Measurements from ENCODE around the gene CMTM1.

CMTM1 gene

GRCh38 chr16:66536525-66536924 lies 29.7 kb upstream of the CMTM1 start:
- in situ Hi-C loops (cut with HindIII; ENCODE audit: low pct_ligation_motif_present, low pct_unique_long_range_greater_than_20kb, low sequenced_read_pairs) = no loop called here
- no peak for DNase-seq

GRCh38 chr16:66537236-66537635 lies 29.0 kb upstream of the CMTM1 start:
- no peak for DNase-seq
- in situ Hi-C loops (cut with HindIII; ENCODE audit: low pct_ligation_motif_present, low pct_unique_long_range_greater_than_20kb, low sequenced_read_pairs) = no loop called here

DNA sequence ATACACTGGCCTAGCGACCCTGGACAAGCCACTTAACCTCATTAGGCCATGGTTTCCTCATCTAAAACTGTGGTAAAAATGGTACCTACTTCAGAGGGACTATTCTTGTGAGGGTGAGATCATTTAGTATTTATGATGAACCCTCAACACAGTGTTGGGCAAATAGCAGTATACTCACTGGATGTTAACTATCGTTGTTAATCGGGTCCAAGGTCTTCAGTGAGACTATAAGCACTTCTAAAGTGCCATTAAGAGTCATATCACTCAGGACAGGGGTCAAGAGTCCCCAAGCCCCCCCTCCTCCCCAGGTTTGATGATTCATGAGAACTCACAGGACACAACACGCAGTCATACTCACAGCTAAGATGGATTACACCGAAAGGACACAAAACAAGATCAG lies 27.3 kb upstream of the CMTM1 start:
- in situ Hi-C loops (cut with HindIII; ENCODE audit: low pct_ligation_motif_present, low pct_unique_long_range_greater_than_20kb, low sequenced_read_pairs) = no loop called here
- no peak for DNase-seq

- in situ Hi-C loops (cut with HindIII; ENCODE audit: low pct_ligation_motif_present, low pct_unique_long_range_greater_than_20kb, low sequenced_read_pairs) = no loop called here
- DNase-seq = peak; percentile 84
Observed at GRCh38 chr16:66539623-66540469, 26.4 kb upstream of the CMTM1 start.

DNA sequence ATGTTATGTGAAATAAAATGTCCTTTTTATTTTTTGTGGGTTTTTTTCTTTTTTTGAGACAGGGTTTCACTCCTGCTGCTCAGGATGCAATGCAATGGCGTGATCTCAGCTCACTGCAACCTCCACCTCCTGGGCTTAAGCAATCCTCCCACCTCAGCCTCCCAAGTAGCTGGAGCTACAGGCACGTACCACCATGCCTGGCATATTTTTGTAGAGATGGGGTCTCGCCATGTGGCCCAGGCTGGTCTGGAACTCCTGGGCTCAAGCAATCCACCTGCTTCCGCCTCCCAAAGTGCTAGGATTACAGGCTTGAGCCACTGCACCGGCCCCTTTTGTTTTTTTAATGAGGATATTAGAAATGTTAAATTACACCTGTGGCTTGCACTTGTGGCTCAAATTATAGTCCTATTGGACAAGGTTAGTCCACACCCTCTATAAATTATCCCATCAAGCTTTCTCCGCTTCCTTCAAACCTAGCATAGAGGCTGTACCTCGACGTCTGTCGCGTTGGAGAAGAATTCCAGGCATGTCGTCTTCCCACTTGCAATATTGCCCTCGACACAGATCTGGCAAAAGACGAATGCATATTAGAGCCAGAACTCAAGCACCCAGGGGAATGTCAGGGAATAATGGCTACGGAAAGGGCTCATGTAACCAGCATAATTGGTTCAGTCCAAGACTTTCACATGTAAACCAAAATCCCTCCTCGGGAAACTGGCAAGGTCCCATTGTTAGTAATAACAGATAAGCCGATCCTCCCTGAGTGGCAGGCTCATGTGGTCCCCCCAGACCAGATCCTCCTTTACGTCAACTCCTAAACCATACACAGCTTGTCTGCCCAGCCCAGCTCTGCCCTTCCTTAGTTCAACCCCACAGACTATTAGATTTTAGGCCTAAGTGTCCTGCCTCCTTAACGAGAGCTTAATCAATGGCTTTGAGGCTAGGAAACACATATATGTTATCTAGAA lies 24.6 kb upstream of the CMTM1 start:
- no peak for DNase-seq
- in situ Hi-C loops (cut with HindIII; ENCODE audit: low pct_ligation_motif_present, low pct_unique_long_range_greater_than_20kb, low sequenced_read_pairs) = no loop called here

DNA sequence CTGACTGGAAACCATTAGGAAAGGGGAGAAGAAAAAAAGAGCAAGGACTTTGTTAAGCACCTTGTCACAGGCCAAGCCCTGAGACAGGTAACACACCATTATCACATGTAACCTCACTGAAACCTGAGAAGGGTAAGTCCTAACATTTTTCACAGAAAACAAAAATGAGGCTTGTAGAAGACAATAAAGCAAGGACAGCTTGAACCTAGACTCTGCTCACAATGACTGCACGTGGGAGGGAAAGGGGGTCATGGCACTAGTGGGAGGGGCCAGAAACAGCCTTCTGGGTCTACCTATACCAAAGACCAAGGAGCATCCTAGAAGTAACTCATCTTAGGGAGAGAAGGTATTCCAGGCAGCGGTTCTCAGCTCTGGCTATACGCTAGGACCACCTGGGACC lies 23.8 kb upstream of the CMTM1 start:
- in situ Hi-C loops (cut with HindIII; ENCODE audit: low pct_ligation_motif_present, low pct_unique_long_range_greater_than_20kb, low sequenced_read_pairs) = no loop called here
- DNase-seq = no peak

DNA sequence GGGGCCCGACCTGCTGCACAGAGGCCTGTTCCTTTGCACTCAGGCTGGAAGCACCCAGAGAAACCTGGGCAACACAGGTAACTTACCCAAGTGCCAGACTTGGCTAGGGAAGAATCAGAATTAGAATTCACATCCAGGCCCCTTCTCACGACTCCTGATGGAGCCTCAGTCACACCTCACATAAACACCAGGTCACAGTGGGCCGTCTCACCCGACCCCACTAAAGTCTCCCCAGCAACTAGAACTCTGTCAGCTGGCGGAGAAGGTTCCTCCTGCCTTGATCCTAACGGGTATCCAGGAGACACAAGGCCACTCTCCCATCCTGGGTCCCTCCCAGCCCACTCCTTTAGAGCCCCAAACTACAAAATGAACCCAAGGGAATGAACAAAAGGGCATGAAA lies 22.7 kb upstream of the CMTM1 start:
- in situ Hi-C loops (cut with HindIII; ENCODE audit: low pct_ligation_motif_present, low pct_unique_long_range_greater_than_20kb, low sequenced_read_pairs) = no loop called here
- no peak for DNase-seq

DNA sequence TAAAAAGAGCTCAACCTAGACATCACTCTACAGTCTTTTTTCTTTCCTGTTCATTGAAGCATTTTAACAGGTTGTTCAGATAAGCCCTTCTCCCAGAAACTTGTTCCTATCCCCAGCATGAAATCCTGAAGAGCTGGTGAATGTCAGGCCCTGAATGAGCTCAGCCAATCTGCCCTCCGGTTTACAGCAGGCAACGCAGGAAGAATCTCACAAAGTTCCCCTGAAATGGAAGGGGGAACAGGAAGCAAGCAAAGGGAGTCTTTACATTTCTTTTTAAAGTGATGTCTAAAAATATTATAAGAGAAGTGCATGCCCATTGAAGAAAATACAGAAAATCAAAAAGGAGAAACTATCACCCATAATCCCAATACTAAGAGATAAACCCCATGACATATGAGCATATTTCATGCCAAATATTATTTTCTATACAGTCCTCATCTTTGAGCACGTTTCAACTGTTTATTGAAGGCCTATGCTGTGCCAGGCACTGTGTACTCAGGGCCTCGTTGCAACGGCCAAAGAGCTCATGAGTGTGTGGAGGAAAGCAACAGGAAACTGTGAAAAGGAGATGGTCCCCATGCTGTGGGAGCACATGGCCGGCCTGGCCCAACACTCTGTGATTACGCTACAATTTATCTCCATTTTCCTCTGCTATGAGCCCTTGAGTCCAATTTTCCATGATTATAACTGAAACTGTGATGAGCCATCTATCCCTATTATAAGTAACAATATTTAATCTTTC lies 22.1 kb upstream of the CMTM1 start:
- DNase-seq = no peak
- in situ Hi-C loops (cut with HindIII; ENCODE audit: low pct_ligation_motif_present, low pct_unique_long_range_greater_than_20kb, low sequenced_read_pairs) = no loop called here

GRCh38 chr16:66547101-66547989 lies 18.9 kb upstream of the CMTM1 start:
- no peak for DNase-seq

DNA sequence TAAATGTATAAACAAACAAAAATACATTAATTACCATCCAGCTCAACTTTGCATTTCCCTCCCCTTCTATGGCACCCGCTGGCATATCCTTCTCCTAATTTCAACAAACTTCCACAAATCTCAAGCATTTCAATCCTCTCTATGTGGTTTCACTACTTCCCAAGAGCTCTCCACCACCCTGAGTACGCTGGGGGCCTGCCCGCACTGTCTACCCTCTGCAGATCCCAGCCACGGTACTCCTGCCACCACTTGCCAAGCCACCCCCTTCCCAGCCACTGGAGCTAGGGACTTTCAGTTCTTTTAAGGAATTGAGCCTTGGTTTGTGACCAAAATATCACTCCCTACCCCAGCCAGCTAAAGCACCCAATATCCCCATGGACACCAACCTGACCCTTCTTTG lies 18.2 kb upstream of the CMTM1 start:
- no peak for DNase-seq

More at GRCh38 chr16:66547101-66547989, 18.9 kb upstream of the CMTM1 start:
- in situ Hi-C loops (cut with HindIII; ENCODE audit: low pct_ligation_motif_present, low pct_unique_long_range_greater_than_20kb, low sequenced_read_pairs) = no loop called here

DNA sequence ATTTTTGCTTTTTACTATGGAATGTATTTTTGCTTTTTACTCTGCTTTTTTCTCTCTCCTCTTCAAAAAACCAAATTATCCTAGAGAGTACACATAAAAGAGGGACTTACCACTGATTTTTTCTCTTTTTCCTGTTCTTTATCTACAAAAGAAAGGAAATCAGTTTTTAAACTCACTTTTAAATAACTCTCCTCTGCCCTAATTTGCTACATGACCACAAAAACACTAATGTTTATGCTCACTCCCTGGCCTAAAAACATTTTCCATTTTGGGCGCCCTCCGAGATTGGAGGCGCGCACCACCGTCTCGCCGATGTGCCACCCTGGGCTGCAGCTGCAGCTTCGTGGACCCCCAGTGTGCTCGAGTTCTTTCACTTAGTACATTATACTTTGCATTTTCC lies 17.4 kb upstream of the CMTM1 start:
- no peak for DNase-seq
- in situ Hi-C loops (cut with HindIII; ENCODE audit: low pct_ligation_motif_present, low pct_unique_long_range_greater_than_20kb, low sequenced_read_pairs) = no loop called here

More for the DNA sequence above, 18.2 kb upstream of the CMTM1 start:
- in situ Hi-C loops (cut with HindIII; ENCODE audit: low pct_ligation_motif_present, low pct_unique_long_range_greater_than_20kb, low sequenced_read_pairs) = no loop called here

DNA sequence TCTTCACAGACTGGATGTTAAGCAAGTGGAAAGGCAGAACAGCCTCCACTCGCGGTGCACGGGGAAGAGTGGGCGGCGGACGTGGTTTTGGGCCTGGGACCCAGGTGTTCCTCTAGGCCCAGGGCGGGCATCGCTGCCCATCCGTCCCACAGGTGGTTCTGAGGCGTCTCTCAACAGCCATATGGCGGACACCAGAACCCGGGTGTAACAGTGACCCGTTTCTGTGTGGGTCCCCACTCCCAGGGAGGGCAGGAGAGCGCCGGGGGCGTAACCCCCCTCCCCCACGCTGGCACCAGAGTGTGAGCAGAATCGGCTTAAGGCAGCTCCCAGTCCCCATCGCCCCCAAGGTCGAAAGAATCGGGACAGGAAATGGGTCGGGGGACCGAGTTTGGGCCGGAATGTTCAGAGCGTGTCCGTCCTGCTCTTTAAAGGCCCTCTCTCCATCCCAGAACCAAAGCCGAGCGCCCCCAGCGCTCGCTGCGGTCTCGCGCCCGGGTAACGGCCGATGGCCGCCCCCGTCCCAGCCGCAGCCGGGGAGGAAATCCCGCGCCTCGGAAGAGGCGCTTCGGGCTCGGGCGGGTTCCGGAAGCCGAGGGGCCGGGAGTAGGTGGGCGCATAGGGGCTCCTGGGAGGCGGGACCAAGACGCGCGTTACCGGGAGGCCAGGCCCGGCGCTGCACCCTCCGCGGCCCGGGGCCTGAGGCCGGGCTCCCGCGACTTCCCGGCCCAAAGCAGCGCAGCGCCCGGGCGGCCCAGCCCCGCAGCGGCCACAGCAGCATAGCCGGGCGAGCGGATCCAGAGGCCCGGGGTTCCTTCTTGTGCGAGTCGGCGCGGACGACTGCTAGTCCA lies 16.7 kb upstream of the CMTM1 start, which contains the start of gene TK2:
TSS of gene TK2 (minus strand) at position 839 of the 848 bp plus-strand sequence. CDS start at position 778, 61 bp downstream.
- DNase-seq = peak; percentile 69
- in situ Hi-C loops (cut with HindIII; ENCODE audit: low pct_ligation_motif_present, low pct_unique_long_range_greater_than_20kb, low sequenced_read_pairs) = no loop called here

DNA sequence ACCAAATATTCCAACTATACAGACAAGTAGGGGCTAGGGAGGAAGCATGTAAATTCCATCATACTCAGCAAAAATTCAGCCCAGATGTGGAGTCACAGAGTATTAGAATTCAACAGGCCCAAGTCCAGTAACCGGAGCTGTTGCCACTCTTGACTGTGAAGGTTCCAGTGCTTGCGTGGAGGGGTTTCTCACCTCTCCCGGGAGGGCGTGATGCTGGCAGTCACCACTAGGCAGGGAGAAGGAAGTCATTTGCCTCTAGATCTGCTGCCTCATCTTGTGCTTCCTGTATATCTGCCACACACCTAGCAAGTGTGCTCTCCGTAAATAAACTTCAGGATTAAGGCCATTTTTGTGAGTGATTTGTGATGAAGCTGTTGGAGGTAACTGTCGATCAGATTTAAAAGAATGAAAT lies 14.9 kb upstream of the CMTM1 start:
- peak; percentile 78 for DNase-seq
- in situ Hi-C loops (cut with HindIII; ENCODE audit: low pct_ligation_motif_present, low pct_unique_long_range_greater_than_20kb, low sequenced_read_pairs) = no loop called here

GRCh38 chr16:66551788-66552285 lies 14.4 kb upstream of the CMTM1 start:
- in situ Hi-C loops (cut with HindIII; ENCODE audit: low pct_ligation_motif_present, low pct_unique_long_range_greater_than_20kb, low sequenced_read_pairs) = no loop called here
- DNase-seq = no peak

- peak; percentile 93 for DNase-seq
- in situ Hi-C loops (cut with HindIII; ENCODE audit: low pct_ligation_motif_present, low pct_unique_long_range_greater_than_20kb, low sequenced_read_pairs) = no loop called here
Observed at GRCh38 chr16:66552286-66553177, 13.7 kb upstream of the CMTM1 start, which contains the start of gene CKLF. Gene CKLF (plus strand): TSS chr16:66552576. CDS start chr16:66552716, 140 bp downstream.

DNA sequence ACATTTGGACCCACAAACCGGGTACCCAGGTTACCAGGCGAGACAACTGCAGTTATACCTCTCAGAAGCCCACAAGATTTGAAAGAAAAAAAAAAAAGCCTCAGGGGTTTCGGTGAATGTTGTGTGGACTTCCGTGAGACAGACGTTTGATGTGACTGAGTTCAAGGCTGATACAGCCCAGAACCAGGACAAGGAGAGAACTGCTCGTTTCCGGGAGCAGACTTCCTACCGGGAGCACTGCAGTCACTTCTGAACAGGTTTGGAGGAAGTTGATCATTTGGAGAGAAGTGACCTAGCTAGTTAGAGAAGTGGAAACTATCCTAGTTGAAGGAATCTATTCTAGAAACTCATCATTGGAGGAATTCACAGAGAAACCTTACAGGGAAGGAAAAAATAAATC lies 13.0 kb upstream of the CMTM1 start:
- no peak for DNase-seq

More for the DNA sequence above, 13.0 kb upstream of the CMTM1 start:
- in situ Hi-C loops (cut with HindIII; ENCODE audit: low pct_ligation_motif_present, low pct_unique_long_range_greater_than_20kb, low sequenced_read_pairs) = no loop called here
